GM20000 (cell line): ENCODE measurements around the gene ARL15.

Experiments used
- DNase-seq: peaks from one replicate; pipeline ENCODE4 v3.0.0; 2012; ENCODE audit warnings: low spot score
- CTCF ChIP-seq: IDR thresholded peaks from 2 replicates; pipeline ENCODE4 v1.5.1; 2012; ENCODE audit warnings: mild to moderate bottlenecking, control low read depth; ENCODE audit errors: extremely low read depth, missing control alignments

ARL15 gene

GRCh38 chr5:54279960-54280359 is 30.4 kb downstream of the ARL15 start:
- DNase-seq = no peak
- TF ChIP-seq CTCF = no peak

- no peak for TF ChIP-seq CTCF
- DNase-seq = no peak
Observed at GRCh38 chr5:54278979-54279717, 31.2 kb downstream of the ARL15 start.

GRCh38 chr5:54278036-54278830 is 32.1 kb downstream of the ARL15 start:
- DNase-seq = no peak
- TF ChIP-seq CTCF = no peak

- TF ChIP-seq CTCF = no peak
- DNase-seq = no peak
Observed at GRCh38 chr5:54276048-54276447, 34.3 kb downstream of the ARL15 start.

- no peak for DNase-seq
- no peak for TF ChIP-seq CTCF
Observed at GRCh38 chr5:54275361-54275760, 35.0 kb downstream of the ARL15 start.

GRCh38 chr5:54274944-54275343 is 35.4 kb downstream of the ARL15 start:
- no peak for DNase-seq
- no peak for TF ChIP-seq CTCF

- DNase-seq = no peak
- TF ChIP-seq CTCF = no peak
Observed at GRCh38 chr5:54273715-54274114, 36.7 kb downstream of the ARL15 start.
